GM18867 (cell line): ENCODE results near the gene RALGAPA2.

ENCODE experiments used
- ATAC-seq: cut with Tn5 transposase; IDR thresholded peaks from one replicate; pipeline ENCODE4 v1.9.1; 2021; ENCODE audit warnings: mild to moderate bottlenecking, moderate library complexity; ENCODE audit not compliant: unreplicated experiment

RALGAPA2 gene

DNA sequence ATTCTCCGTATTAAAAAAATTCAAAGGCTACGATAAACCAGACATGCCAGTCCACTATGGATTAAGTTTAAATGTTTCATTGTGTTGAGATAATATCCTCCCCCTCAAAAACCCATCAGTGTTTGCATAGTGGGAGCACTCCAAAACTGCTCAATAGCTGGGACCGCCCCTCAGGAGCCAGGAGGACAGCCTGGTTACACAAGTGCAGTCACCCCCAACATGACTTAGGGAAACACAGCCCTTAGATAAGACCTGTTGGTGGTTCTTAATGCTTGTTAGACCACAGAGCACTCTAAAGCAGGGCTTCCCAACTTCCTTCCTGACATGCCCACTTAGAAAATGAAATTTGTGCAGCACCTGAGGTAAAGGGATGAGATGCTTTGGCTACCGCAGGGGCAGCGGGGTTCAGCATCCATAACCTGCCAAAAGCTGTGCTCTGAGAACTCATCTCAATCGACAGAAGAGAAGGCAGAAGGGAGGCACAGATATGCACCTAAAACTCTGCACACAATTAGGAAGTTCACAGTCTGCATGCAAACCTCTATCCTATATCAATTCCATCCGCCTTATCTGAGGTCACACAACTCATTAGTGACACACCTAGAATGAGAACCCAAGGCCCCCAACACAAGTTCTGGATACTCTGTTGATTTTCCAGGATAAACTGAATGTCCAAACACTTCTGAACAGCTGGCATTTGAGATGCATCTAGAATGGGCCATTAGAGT is 74.3 kb downstream of the RALGAPA2 start:
- no peak for ATAC-seq

DNA sequence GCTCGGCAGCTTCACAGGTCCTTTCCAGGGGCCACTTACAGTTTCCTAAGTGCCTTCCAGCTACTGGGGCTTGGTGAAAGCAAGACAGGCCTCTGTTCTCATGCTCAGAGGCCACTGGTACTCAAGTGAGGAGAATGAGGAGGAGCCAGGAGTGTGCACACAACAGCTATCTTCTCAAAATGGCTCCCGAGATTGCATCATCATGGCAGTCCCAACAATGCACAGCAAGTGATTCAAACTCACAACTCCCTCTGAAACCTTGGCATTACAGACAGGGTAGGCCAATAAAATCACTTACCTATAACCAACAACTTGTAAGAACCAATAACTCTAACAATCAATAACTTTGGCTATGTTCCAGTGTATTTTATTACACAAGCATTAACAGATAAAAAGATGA is 77.4 kb downstream of the RALGAPA2 start:
- no peak for ATAC-seq

DNA sequence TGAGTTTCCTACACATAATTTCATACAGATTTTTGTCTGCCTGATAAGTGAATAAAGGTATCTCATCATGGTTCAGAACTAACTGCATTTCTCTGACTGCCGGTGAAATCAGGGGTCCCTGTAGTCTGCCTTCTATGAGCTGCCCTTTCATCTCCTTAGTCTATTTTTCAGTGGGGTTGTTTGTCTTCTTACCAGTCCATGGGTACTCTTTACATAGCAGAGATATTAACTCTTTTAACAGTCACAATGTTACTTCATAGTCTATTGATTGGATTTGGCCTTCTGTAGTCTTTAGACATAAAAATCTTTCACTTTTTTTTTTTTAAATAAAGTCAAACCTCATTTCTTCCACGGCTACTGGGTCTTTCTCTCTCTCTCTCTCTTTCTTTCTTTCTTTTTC is 79.8 kb downstream of the RALGAPA2 start:
- no peak for ATAC-seq

DNA sequence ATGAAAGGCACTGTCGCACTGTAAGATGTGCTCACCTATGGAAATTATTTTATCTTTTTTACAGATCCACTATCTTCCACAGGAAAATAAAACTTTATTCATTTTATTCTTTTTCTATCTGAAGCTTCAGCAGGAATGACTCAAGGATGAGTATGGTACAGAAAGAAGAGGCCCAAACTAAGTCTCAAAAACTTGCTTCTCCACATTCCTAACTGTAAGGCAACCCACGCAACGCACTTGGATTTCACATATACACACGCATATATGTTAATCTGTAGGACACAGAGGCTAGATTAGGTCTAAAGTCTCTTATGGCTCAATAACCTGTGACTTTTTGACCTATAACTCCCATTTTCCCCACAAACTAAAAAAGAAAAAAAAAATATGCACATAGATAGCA is 81.9 kb downstream of the RALGAPA2 start:
- ATAC-seq: no peak

DNA sequence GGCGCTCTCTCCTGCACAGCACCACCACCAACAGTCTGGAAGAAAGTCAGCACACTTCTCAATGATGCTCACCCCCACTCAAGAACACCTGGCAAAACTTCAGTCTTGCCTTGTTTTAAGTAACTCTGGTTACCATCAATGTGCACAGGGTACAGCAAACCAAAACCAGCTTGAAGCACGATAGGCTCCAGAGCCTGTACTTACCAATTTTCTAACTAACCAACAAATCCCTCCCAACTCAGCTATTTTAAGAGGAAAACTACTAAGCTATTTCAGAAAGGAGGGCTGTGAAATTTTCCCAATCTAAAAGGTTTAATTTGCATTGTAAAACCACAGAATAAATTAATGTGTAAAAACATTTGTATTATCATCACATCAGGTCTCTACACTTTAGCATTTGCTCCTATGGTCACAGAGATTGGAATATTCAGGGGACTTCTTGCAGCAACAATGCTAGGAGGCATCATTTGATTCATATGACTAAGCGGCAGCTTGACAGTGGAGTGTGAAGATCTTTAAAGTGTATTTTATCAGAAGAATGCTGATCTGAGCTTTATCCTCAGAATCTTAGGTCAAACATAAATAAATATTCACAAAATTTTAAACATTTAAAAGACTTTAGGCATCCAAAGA is 82.8 kb downstream of the RALGAPA2 start:
- no peak for ATAC-seq

DNA sequence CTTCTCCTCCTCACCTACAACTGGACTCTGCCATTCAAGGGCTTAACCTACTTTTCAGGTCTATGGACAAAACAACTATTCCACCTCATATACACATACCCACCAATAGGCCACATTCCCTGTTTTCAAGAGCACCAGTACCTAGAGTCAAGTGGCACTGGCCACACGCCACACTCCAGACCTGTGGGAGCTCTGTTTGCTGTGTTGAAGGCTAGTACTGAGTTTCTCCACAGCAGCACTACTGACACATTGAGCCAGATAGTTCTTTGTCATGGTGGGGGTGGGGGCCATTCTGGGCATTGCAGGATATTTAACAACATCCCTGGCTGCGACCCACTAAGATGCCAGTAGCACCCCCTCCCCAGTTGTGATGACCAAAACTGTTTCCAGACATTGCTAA is 84.1 kb downstream of the RALGAPA2 start:
- ATAC-seq: no peak

DNA sequence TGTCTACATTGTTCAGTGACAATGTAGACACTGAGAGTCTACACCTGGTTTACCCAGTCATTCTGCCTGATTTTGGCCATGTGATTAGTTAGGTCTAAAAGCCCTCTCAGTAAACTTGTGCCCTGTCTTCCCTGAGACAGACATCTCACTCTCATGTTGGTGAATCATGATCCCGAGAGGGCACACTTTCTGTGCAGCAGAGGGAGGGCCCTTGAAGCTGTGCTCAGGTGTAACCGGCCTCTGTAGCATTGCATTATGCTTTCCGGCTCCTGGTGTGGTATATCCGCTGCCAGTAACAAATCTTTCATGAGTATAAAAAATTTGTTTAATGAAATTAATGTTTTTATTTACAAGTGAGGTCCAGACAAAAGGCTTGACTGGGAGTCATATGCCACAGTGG is 85.0 kb downstream of the RALGAPA2 start:
- no peak for ATAC-seq

DNA sequence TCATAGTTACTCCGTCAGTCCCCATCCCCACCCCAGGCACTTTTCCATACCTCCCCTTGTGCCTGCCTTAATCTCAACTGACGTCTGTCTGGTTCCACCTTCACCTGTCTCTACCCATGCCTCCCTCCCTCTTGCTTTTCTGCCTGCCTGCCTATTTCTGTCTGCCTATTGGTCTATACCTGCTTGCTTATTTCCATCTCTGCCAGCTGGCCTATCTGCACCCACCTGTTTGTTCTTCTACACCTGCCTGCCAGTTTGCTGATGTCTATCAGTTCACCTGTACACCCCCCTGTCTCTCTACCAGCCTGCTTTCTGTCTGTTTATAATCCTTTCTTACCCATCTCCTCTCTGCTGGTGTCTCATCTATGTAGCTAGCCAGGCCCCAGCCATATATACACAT is 87.5 kb downstream of the RALGAPA2 start:
- ATAC-seq: no peak

DNA sequence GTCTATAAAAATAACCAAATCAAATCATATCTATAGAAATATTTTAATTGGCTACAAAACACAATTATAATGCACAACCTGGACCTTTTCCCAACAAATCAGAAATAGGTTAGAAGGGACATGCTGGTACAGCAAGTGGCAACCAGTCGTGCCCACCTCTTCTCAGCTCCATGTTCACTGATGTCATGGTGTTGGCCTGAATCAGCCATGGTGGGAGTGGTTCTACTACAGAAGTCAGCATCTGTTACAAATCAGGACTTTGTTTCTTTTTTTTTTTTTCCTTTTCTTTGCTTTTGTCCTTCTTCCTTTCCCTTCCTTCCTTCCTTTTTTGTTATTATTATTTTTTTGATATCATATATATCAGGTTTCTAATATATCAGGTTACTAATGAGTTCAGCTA is 91.2 kb downstream of the RALGAPA2 start:
- ATAC-seq: no peak

DNA sequence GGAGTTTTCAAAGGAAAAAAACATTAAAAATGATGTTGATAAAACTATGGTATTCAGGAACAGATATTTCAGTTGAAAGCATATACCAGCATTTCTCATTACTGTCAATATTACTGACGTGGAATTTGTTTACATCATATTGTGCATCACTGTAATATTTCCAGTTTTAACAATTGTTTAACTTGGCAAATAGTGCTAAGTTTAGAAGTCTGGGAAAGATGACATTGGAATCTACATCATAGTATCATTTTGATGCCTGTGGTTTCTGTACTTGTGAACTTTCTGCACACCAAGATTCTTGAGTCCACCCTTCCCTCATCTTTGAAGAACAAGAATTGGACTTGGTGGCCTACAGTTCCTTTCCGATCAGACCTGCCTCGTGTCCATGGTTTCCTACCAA is 98.1 kb downstream of the RALGAPA2 start:
- no peak for ATAC-seq

DNA sequence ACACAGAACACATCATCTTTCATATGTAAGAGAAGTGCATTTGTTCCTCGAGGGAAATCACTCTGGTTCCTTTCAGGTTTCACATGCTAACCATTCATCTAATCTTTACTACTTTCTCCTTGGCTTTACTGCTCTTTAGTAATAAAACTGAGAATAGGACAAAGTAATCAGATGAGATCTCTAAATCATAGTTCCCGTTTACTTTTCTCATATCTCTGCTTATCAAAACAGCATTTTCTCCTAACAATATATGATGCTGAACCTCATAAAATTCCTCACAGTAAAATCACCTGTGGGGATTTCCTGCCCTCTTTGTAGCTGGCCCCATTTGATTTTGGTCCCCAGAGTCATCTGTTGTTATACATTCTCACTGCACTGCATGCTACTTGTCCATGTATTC is 100.2 kb downstream of the RALGAPA2 start:
- ATAC-seq: no peak

DNA sequence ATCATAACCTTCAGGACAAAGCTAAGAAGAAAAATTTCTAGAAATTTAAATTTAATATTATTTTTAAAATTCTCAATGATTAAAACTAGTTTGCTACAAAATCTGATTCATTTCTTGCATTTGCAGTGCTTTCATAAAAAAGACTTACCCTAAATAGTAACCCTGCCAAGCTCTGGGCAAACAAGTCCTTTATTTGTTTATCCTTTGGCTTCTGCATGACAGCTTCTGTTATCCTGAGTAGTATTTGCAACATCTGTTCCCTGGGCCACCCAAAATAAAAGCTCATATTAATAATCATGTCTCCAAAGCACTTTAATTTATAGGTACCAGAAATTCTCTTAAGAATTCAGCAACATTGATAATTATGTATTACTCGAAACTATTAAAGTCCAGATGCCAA is 101.3 kb downstream of the RALGAPA2 start:
- no peak for ATAC-seq

DNA sequence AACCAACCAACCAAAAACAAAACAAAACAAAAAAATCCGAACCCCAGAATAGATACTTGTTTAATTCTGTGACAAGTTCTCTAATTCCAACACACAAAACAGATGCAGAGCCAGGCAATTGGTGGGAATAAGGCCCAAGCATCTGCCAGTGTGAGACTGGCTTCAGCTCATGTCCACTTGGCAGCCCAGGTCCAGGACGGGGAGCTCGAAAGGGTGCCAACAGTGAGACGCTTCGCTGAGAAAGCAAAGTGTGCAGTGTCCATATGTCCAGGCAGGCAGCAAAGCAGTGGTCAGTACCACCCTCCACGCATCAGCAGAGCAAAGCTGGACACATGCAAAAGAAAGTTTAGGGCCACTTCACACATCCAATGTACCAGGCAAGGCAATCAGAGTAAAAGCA is 102.9 kb downstream of the RALGAPA2 start:
- no peak for ATAC-seq

DNA sequence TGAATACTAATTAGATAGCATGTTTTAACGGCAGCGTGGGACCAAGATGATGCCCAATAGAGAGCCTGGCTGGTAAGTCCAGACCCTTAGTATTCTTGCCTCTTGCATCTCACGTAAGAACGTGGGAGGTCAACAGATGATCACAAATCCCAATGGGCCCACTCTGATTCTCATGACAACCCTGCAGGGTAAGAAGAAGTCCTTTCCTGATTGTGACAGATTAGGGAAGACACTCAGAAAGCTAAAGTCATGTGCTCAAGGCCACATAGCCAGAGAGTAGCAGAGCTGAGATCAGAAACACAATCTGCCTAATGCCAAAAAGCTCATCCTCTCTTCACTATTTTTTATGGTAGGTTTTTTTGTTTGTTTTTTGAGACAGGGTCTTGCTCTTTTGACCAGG is 103.8 kb downstream of the RALGAPA2 start:
- ATAC-seq: no peak

DNA sequence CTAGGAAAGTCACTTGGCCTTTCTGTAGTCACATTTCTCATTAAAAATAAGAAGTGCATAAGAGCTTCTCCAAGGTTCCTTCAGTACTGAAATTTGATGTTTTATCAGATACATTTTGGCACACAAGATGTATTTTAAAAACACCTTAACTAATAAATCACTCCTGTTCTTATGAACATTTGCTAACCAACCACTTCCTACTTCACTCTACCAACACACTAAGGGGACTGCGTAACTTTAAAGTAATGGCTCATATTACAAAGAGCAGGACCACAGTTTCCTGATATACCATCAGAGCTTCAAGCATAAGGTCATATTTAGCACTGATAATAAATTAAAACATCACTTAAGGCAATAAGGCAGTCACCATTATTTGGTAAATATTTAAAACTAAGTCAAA is 104.4 kb downstream of the RALGAPA2 start:
- ATAC-seq: no peak

DNA sequence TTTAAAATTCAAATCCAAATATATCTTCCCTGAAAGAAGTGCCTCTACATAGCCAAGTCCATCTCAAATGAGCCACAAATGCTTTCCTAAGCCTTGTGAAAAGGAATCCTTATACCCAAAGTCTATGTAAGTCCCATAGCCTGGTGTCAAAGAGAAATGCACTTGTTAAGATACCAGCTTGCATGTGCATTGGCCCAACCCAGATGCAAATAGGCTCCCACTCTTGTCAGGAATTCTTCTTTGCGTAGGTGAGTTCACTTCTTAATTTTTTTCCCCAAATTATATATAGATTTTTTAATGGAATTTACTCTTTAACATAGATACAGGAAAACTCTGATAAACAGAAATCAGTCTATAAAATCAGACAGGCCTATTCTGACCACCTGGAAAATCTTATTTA is 105.6 kb downstream of the RALGAPA2 start:
- ATAC-seq: no peak

DNA sequence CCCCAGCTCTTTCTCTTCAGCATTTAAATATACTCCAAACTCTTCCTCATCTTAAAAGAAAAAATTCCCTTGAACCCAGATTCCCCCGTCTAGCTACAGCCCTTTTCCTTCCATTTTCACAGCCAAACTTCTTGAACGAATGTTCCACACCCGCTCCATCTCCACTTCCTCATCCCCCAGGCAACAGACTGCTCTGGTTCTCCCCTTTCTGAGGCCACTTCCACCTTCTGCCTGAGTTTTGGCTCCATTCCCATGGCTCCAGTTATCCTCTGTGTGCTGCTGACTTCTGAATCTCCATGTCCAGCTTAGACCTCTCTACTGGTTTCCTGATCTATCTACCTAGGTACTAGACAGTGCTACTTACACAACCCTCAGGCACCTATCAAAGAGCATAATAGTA is 106.4 kb downstream of the RALGAPA2 start:
- ATAC-seq: no peak

DNA sequence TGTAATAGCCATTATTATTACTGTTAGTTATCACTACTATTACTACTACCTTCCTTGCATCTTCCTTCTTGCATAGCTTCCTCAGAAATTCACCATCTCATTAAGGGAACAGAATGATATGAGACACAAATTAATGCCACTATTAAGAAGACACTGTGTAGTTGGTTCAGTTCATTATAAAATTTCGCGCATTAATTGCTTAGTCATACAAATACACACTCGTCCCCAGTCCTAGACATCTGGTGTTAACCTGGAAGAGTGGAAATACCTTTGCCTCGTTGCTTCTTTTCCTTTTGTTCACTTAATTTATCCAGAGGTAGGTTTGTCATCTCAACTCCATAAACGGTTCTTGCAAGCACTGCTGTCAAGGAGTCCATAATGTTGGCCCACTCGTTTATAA is 107.5 kb downstream of the RALGAPA2 start:
- ATAC-seq: no peak

DNA sequence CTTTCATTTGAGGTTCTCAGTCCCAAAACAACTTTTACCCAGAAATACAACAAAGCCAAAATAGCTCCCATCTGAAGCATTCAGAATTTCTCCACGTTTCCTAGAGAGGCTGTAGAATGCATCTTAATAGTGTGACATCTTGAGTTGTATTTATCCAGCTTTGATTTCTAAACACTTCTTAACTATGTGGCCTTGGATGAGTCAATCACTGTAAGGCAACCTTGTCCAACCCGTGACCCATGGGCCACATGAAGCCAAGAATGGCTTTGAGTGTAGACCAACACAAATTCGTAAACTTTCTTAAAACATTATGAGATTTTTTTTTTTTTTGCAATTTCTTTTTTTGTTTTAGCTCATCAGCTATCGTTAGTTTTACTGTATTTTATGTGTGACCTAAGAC is 108.1 kb downstream of the RALGAPA2 start:
- no peak for ATAC-seq

DNA sequence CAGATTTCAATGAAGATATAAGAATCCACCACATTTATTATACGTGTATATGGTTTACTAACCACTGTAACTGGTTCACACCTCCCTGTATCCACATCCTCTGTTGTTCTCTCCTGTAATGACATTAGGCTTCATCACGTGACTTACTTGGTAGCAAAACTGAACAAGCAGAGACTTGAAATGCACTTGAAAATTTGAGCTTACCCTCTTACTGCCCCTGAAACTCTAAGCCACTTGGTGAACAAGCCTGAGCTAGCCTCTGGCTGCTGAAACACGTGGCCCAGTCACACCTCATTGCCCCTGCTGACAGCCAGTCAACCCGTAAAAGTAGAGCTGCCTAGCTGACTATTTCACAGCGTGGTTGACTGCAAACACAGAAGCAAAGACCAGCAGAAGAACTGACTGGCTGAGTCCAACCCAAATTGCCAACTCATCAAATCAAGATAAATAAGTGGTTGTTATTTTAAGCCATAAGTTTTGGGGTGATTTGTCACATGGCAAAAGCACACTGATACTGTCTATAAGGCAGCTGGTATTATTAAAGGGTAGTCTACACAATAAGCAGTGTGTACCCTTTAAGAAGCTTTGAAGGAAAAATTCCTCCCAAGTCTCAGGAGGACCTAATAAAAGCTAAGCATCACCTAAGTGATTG is 109.0 kb downstream of the RALGAPA2 start:
- ATAC-seq: peak; percentile 99

DNA sequence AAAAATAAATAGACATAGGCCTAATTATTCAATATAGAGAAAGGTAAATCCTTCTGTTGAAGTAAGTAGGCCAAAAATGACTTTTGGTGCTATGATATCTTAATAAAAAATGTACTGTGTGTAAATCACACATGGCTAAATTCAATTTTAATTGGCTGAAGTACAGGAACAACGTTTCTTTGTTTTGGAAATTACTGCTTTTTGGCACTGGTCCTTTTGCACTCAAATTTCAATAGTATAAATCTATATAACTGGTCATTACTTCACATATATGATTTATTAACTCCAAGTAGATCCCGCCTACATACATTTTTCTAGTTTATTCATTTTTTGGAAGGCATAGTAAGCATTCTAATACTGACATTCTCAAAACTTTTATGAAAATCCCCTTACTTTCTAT is 114.5 kb downstream of the RALGAPA2 start:
- no peak for ATAC-seq

DNA sequence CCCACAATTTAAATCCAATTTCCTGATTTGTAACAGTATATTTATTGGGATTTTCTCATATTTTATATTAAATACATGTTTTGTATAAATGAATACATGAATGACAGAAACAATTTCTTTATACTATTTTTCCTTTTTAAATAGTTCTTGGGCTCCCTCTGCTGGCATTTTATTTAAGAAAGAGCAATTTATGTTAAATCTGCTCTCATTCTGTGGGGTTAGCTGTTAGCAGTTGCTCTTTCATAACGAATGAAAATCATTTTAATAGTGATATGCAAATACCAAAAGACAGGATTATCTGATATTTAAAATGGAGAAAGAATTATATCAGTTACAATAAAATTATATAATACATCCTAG is 118.3 kb downstream of the RALGAPA2 start:
- ATAC-seq: no peak
